Thoracic aorta (tissue), 2 donors: Measurements from ENCODE around the gene SERTAD1. TPM values are rescaled to one million over a fixed set of nuclear protein-coding genes. Genes with fewer than 3 reads are reported as not detected.

ENCODE experiments used
- ATAC-seq: fragments of 150-250 bp; one replicate; pipeline ENCODE4 v1.8.0; 2017; ENCODE audit warnings: low read depth; ENCODE audit not compliant: insufficient number of reproducible peaks, low FRiP score
- DNase-seq: peaks from one replicate; pipeline ENCODE4 v3.0.0-alpha.2; 2020; ENCODE audit warnings: low spot score
- H3K27ac ChIP-seq, 2 donors: fragments of 200-600 bp; sonication (generic); 1 replicate in 1 of 2; 2 replicates in 1 of 2; pipeline ENCODE4 v1.5.1; 2016; ENCODE audit warnings: mild to moderate bottlenecking in 2 of 2, moderate library complexity in 2 of 2
- H3K27me3 ChIP-seq: fragments of 200-600 bp; sonication (generic); replicated peaks from 2 replicates; pipeline ENCODE4 v1.6.0; 2016; ENCODE audit warnings: mild to moderate bottlenecking; ENCODE audit not compliant: insufficient read depth
- H3K36me3 ChIP-seq: fragments of 200-600 bp; sonication (generic); one replicate; pipeline ENCODE4 v1.5.1; 2016
- H3K4me1 ChIP-seq, 2 donors: fragments of 200-600 bp; sonication (generic); 1 replicate in 1 of 2; 2 replicates in 1 of 2; pipeline versions ENCODE4 v1.5.1 to v1.6.0; 2016; ENCODE audit warnings: low read depth in 2 of 2, mild to moderate bottlenecking in 1 of 2; ENCODE audit not compliant: control insufficient read depth in 1 of 2
- H3K4me3 ChIP-seq: fragments of 200-600 bp; sonication (generic); 2 replicates; pipeline ENCODE4 v1.5.1; 2016; ENCODE audit warnings: mild to moderate bottlenecking
- H3K9me3 ChIP-seq: fragments of 200-600 bp; sonication (generic); 2 replicates; pipeline ENCODE4 v1.5.1; 2016
- total RNA-seq, 2 donors: library from RNA; depleted of rRNA; stranded (reverse); fragments of >200 nt; gene quantifications; one replicate each; pipeline versions ENCODE4 v1.1.0 to v1.2.3, GENCODE V29; 2016
- TF ChIP-seq, protein P1 (sequence below): fragments of 200-600 bp; sonication (generic); IDR thresholded peaks from one replicate; pipeline ENCODE4 v1.5.1; 2019; ENCODE audit warnings: antibody characterized with exemption

Gene SERTAD1
- total RNA-seq, 2 donors from 2014 or later, result 22.7 to 42.3 TPM

DNA sequence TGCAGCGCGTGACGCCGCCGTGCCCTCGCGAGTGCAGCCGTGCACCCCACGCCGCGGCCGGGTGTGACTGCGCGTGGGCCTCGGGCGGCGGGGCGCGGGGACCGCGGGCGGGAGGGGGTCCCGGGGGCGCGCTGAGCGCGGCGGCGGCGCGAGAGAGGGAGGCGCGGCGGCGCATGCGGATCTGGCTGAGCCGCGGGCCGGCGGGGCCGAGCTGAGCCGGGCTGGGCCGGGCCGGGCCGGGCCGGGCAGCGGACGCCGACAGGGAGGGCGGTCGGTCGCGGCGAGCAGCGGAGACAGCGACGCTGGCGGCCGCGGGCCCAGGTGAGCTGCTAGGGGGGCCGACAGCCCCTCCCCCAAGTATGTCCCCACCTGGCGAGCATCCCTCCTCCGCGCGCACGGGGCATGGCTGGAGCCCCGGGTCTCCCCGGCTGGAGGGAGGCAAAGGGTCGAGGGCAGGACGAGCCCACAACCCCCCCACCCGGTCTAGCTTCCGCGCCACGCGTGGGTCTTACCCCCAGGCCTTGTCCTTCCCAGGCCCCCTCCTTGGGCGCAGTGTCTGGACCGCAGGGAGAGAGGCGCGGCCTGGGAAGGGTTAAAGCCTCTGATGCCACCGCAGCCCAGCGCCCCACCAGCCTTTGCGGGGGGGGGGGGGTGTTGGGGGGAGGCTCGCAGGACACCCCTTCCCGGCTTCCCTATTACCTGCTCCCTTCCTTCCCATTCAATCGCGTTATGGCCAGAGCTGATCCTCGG, 41.4 kb upstream of the SERTAD1 start, which contains the start of gene SPTBN4:
TSS of gene SPTBN4 (plus strand) at position 17 of the 750 bp plus-strand sequence. CDS start 5,621 bp downstream, outside the sequence.
- H3K4me3 ChIP-seq, result peak within 1 kb of the TSS; percentile 83
- TF ChIP-seq, protein P1, sequence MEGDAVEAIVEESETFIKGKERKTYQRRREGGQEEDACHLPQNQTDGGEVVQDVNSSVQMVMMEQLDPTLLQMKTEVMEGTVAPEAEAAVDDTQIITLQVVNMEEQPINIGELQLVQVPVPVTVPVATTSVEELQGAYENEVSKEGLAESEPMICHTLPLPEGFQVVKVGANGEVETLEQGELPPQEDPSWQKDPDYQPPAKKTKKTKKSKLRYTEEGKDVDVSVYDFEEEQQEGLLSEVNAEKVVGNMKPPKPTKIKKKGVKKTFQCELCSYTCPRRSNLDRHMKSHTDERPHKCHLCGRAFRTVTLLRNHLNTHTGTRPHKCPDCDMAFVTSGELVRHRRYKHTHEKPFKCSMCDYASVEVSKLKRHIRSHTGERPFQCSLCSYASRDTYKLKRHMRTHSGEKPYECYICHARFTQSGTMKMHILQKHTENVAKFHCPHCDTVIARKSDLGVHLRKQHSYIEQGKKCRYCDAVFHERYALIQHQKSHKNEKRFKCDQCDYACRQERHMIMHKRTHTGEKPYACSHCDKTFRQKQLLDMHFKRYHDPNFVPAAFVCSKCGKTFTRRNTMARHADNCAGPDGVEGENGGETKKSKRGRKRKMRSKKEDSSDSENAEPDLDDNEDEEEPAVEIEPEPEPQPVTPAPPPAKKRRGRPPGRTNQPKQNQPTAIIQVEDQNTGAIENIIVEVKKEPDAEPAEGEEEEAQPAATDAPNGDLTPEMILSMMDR, result no peak
- no peaks in the 10 kb centered on the region for H3K36me3 ChIP-seq
- DNase-seq, result no peak
- peaks cover 14 to 25% of the 10 kb centered on the region in 2 donors for H3K4me1 ChIP-seq
- H3K27me3 ChIP-seq, result no peaks in the 10 kb centered on the region
- H3K9me3 ChIP-seq, result no peaks in the 10 kb centered on the region
- no peak for ATAC-seq
- H3K27ac ChIP-seq, result peak within 1 kb of the TSS; percentile 35 to 49

DNA sequence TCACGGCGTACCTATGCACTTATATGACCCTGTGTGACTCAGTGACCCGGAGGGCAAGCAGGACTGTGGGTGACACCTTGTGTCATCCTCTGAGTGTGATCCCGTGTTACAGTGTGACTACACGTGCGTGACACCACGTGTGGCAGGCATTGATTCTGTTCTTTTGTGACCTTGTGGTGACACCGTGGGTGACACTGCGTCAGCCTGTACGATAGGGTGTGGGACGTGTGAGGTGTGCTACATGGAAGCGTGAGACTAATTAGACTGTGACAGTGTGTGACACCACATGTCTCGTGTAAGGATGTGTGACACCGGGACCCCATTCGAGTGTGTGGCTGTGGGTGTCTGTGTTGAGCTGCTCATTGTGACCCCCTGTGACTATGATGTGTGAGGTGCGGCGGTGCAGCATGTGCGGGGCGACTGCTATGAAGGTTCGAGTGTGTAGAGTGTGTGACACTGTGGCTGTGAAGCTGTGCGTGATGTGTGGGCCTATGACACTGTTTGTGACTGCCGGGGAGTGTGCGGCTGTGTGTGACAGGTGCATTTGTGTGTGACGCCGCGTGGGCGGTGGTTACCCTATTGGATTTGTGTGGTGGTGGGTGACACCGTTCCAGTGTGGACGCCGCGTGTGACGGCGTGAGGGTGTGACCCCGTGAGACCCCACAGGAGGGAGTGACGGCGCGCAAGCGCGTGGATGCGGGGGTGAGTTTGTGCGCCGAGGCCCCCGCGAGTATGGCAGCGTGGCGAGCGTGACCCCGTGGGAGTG, 40.6 kb upstream of the SERTAD1 start:
- peak overlapping the region; percentile 83 for H3K4me3 ChIP-seq
- H3K27ac ChIP-seq, result peak overlapping the region; percentile 35 to 49
- TF ChIP-seq, protein P1, result no peak
- no peaks in the 10 kb centered on the region for H3K9me3 ChIP-seq
- no peaks in the 10 kb centered on the region for H3K27me3 ChIP-seq
- DNase-seq, result no peak
- H3K36me3 ChIP-seq, result no peaks in the 10 kb centered on the region
- peaks cover 14 to 25% of the 10 kb centered on the region in 2 donors for H3K4me1 ChIP-seq
- no peak for ATAC-seq

DNA sequence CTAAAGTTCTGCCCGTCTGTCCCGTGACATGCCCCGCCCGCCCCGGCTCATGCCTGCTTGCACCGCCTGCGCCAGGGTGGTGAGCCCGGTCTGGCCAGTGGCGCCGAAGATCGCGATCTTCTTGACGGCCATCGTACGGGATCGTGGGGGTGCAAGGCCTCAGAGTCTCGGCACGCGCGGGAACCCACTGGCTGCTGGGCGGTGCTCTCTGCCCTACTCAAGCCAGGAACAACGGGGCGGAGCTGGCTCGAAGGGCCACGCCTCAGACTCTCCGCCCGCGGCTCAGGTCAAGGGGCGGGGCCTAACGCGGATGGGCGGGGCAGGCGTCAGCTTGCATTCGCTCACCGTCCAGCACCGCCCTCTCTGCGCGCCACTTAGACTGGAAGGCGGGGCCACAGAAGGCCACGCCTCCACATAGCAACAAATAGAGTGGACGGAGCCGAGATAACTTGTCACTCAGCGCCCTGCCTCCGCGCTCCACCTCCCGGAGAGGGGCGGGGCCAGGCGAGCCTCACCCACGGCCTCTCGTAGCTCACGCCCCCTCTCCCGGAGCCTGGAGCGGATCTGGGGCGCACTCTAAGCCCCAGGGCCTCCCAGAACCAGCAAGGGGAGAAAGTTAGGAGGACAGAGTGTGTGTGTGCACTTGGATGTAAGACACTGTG, 39.9 kb upstream of the SERTAD1 start, which contains the start of gene BLVRB:
TSS of gene BLVRB (minus strand) at position 189 of the 662 bp plus-strand sequence. CDS start at position 132, 57 bp downstream.
- H3K4me3 ChIP-seq, result peak within 1 kb of the TSS; percentile 83
- peak within 1 kb of the TSS; percentile 89 to 92 for H3K27ac ChIP-seq
- peak; percentile 99 for DNase-seq
- no peaks in the 10 kb centered on the region for H3K9me3 ChIP-seq
- TF ChIP-seq, protein P1, result no peak
- H3K36me3 ChIP-seq, result no peaks in the 10 kb centered on the region
- no peaks in the 10 kb centered on the region for H3K27me3 ChIP-seq
- peak; percentile 89 for ATAC-seq
- H3K4me1 ChIP-seq, result peaks cover 14 to 25% of the 10 kb centered on the region in 2 donors

DNA sequence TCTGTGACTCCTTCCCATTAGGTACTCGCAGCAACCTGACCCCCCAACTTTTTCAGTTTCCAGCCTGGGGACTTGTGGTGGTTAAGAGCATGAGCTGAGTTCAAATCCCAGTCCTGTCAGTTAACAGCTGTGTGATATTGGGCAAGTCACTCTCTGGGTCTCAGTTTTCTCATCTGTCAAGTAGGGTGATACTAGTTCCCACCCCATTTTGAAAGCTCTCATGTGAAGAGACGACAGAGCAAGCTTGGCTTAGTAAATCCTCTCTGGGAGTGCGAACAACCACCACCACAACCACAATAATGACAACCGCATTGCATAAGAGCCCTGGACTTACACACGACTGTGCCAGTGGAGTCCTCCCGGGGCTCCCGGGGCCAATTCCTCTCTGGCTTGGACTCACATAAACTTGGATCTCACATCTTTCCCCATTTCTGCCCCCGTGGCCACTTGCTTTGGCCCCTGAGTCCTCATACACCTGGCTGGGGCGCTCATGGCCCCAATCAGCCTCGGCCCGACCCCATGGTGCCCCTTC, 39.3 kb upstream of the SERTAD1 start:
- no peaks in the 10 kb centered on the region for H3K27me3 ChIP-seq
- no peaks in the 10 kb centered on the region for H3K36me3 ChIP-seq
- H3K9me3 ChIP-seq, result no peaks in the 10 kb centered on the region
- ATAC-seq (no peak), DNase-seq (no peak)
- peak overlapping the region; percentile 89 to 92 for H3K27ac ChIP-seq
- TF ChIP-seq, protein P1, result no peak
- H3K4me1 ChIP-seq, result peaks cover 14 to 25% of the 10 kb centered on the region in 2 donors
- H3K4me3 ChIP-seq, result peak overlapping the region; percentile 83
